ENCODE results near the gene HLA-F.

HLA-F gene

DNA sequence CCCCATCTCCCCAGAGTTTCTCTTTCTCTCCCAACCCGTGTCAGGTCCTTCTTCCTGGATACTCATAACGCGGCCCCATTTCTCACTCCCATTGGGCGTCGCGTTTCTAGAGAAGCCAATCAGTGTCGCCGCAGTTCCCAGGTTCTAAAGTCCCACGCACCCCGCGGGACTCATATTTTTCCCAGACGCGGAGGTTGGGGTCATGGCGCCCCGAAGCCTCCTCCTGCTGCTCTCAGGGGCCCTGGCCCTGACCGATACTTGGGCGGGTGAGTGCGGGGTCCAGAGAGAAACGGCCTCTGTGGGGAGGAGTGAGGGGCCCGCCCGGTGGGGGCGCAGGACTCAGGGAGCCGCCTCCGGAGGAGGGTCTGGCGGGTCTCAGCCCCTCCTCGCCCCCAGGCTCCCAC, at the start of gene HLA-F:
TSS of gene HLA-F (plus strand) at position 173 of the 404 bp plus-strand sequence. CDS start at position 203, 30 bp downstream.
- DNase-seq, result peak; percentile 95

GRCh38 chr6:29674008-29674407, 49.2 kb upstream of the HLA-F start:
- DNase-seq, result no peak

GRCh38 chr6:29675561-29675960, 47.7 kb upstream of the HLA-F start:
- no peak for DNase-seq

- peak; percentile 22 for DNase-seq
These were observed 46.1 kb upstream of the HLA-F start for GRCh38 chr6:29676981-29677601.

DNA sequence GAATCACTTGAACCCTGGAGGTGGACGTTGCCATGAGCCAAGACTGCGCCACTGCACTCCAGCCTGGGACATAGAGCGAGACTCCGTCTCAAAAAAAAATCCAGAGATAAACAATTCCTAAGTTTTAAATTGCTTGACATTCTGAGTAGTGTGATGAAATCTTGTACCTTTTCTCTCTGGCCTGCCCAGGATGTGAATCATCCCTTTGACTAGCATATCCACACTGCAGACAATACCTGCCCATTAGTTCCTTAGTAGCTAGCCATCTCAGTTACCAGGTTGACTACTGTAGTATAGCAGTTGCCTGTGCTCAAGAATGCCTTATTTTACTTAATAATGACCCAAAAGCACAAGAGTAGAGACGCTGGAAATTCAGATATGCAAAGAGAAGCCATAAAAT, 45.1 kb upstream of the HLA-F start:
- DNase-seq, result no peak

DNA sequence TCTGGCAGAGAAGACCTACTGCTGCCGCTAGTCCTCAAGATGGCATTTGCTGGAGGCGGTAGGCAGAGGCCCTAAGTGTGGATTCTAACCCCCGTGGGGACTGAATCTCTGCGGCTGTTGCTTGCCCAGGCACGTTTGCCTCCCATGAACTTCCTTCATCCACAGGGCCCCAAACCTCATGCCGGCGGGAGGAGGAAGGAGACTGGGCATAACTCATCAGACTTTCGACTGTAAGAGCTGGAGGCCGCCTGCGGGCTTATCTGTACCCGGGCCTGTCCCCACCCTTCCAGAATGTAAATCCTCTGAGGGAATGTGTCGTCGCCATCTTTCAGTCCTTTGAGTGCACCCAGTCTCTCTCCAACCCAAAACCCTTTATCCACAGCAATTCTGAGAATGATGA, 43.3 kb upstream of the HLA-F start:
- DNase-seq, result no peak

DNA sequence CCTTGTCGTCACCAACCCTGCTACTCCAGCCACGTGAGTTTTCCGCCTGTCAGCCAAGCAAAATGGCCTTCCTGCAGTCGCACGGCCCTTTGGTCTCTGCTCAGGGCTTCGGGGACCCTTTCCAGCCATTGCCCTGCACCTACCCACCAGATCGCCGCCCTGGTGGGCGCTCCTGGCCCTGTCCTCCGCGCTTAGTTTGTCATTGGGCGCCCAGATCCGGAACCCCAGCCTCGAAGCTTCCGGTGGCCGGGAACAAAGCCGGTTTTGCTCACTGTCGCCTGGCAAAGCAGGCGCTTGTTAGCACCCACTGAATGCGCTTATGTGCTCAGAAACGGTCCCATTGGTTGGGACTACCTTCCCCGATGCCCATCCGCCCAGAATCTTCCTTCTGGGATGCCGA, 42.8 kb upstream of the HLA-F start:
- DNase-seq, result no peak

DNA sequence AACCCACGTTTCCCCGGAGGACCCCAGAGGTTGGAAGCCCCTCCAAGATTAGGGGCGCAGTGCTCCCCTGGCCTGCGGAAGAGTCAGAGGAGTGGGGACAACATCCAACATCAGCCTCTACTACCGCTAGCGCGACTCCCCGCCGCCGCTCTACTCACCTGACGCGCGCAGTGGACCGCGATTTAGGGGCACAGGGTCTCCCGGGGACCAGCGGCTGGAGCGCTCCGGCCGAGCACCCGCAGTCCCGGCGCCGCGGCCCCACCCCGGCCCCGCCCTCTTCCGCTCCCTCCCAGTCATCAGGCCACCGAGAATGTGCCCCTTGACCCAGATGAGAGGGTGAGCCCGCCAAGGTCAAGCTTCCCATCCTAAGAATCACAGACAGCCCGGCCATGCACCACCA, 42.3 kb upstream of the HLA-F start, which contains the start of gene ZFP57:
TSS of gene ZFP57 (minus strand) at position 249 of the 400 bp plus-strand sequence. CDS start 4,149 bp downstream, outside the sequence.
- no peak for DNase-seq

- DNase-seq, result no peak
These were observed 41.4 kb upstream of the HLA-F start for GRCh38 chr6:29681811-29682210.

- DNase-seq, result peak; percentile 67
These were observed 37.4 kb upstream of the HLA-F start for GRCh38 chr6:29685718-29686326.

- no peak for DNase-seq
These were observed 28.6 kb upstream of the HLA-F start for GRCh38 chr6:29694637-29695036.

DNA sequence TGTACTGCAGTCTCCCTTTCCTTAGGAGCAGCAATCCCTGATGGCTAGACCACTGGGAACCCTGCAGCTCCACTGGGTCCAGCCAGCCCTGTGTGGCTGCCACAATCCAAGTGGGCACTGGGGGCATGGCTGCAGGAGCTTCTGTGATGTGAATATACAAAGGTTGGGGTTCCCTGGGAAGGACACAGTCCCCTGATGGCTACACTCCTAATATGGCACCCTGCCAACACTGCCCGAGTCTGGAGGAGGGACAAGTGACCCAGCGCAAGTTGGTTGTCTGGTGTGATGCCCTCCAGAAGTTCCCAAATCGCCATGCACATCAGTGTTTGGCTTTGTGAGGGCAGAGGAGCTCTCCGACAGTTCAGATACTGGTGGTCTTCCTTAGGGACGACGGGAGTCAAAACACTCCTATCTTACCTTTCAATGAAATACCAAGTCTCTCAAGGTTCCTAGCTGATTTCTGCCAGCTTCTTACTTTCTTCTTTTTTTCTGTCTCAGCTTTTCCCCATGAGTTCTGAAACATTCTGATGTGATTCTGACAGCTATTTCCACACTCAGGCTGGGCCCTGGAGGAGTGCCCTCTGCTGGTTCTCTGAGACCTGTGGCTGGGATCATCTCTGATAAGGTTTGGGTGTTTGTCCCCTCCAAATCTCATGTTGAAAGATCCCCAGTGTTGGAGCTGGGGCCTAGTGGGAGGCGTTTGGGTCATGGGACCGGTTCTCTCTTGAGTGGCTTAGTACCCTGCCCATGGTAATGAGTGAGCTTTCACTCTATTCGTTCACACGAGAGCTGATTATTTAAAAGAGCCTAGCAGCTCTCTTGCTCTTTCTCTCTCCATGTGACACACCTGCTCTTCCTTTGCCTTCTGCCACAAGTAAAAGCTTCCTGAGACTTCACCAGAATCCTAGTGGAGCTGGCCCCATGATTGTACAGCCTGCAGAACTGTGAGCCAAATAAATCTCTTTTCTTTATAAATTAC, 26.8 kb upstream of the HLA-F start:
- peak; percentile 47 for DNase-seq

DNA sequence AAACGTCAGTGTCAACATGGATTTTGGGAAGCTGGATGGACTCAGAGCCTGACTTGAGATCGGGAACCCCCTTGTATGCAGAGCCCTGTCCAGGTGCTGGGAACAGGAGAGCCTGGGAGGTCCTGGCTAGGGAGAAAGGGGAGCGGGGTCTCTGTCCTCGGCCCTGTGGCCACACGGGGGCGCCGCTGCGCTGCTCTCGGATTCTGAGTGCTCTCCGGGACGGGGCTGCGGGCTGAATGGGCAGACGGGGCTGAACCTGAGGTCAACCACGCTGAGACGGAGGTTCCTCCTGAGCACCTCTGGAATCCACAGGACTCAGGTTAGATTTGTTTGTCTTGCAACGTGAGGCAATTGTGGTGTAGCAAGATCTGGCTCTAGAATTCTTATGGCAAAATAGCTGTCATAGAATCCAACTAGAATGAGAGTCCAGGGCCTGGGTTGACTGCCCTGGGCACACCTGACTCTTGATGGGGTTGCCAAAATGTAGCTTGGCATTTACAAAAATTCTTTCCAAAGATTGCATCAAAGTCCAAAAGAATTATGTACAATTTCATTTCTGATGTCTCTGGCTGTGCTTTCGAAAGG, 20.6 kb upstream of the HLA-F start:
- peak; percentile 81 for DNase-seq

- peak; percentile 62 for DNase-seq
These were observed 17.6 kb upstream of the HLA-F start for GRCh38 chr6:29705389-29706231.

- DNase-seq, result peak; percentile 18
These were observed 14.6 kb upstream of the HLA-F start for GRCh38 chr6:29708432-29709179.

DNA sequence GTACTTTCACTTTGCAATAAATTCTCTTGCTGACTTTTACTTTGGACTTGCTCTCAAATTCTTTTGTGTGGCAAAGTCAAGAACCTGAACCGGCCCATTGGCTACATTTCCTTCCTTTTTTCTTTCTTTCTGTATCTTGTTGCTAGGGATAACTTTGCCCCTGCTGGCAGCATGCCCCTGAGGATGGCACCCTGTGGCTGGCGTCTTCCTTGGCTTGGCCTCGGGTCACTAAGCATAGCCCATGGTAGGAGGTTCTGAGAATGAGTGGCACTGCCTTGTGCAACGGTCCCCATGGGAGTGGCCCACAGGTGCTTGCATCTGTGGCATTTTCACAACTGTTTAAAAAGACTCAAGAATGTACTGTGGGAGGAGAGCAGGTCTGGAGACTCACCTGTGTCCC, 14.0 kb upstream of the HLA-F start:
- DNase-seq, result no peak

GRCh38 chr6:29710281-29710941, 12.8 kb upstream of the HLA-F start:
- DNase-seq, result no peak

- DNase-seq, result peak; percentile 8
These were observed 2.4 kb upstream of the HLA-F start for GRCh38 chr6:29720863-29721262.

DNA sequence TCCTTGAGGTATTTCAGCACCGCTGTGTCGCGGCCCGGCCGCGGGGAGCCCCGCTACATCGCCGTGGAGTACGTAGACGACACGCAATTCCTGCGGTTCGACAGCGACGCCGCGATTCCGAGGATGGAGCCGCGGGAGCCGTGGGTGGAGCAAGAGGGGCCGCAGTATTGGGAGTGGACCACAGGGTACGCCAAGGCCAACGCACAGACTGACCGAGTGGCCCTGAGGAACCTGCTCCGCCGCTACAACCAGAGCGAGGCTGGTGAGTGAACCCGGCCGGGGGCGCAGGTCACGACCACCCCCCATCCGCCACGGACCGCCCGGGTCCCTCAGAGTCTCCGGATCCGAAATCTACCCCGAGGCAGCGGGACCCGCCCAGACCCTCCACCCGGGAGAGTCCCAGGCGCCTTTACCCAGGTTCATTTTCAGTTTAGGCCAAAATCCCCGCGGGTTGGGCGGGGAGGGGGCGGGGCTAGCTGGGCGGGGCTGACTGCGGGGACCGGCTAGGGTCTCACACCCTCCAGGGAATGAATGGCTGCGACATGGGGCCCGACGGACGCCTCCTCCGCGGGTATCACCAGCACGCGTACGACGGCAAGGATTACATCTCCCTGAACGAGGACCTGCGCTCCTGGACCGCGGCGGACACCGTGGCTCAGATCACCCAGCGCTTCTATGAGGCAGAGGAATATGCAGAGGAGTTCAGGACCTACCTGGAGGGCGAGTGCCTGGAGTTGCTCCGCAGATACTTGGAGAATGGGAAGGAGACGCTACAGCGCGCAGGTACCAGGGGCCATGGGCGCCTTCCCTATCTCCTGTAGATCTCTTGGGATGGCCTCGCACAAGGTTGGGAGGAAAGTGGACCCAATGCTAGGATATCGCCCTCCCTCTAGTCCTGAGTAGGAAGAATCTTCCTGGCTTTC, 693 bp downstream of the HLA-F start:
- DNase-seq, result peak; percentile 42

All from OCI-M1 (cell line).